Measurements from ENCODE around the gene COL13A1.

- TF ChIP-seq CTCF (conservative IDR thresholded peaks at IDR 0.05 in 1 of 2, IDR thresholded peaks at IDR 0.05 in 1 of 2; ENCODE audit: low read depth in 1 of 2, low read length in 2 of 2) (no peak), EZH2 (IDR thresholded peaks at IDR 0.05; ENCODE audit: low read length, missing control alignments) (no peak)
Measured at GRCh38 chr10:69871074-69871473, 69.4 kb downstream of the COL13A1 start.
